HepG2 (cell line): Measurements from ENCODE around the gene TTC32. TPM values are rescaled to one million over a fixed set of nuclear protein-coding genes. Genes with fewer than 3 reads are reported as not detected.

Source experiments
- ATAC-seq: fragments of 200-7000 bp; cut with Tn5 transposase; 3 replicates; pipeline ENCODE4 v1.9.1; 2020; ENCODE audit warnings: mild to moderate bottlenecking, moderate library complexity
- BruUV-seq: library from RNA; stranded (reverse); fragments of 400-500 nt; replicated peaks from 2 replicates; lab custom pipeline; 2021; lab: Mats Ljungman, UMichigan
- CTCF ChIA-PET: fragments of 300-600 bp; formaldehyde crosslinking; extraction: SDS; loops from one replicate; lab custom pipeline; 2021; ENCODE audit warnings: low total read pairs, inconsistent platforms, low intra/inter-chr PET ratio; lab: Yijun Ruan, JAX
- POLR2A ChIA-PET: fragments of 350-600 bp; sonication (Branson Sonifier 250); formaldehyde crosslinking; loops from one replicate; lab custom pipeline; 2020; ENCODE audit warnings: antibody characterized with exemption, inconsistent platforms; lab: Yijun Ruan, JAX
- DNase-seq: peaks from one replicate; pipeline ENCODE4 v3.0.0-alpha.2; 2015; ENCODE audit warnings: low spot score
- FAIRE-seq: peaks from 3 replicates; lab custom pipeline; 2011; peaks lifted over from hg19 to GRCh38; lab: Jason Lieb, UNC
- H2AFZ ChIP-seq: one replicate; pipeline ENCODE4 v1.6.1; 2011; ENCODE audit warnings: low read length, inconsistent platforms
- H3K27ac ChIP-seq: fragments of 300-600 bp; 3 replicates; pipeline ENCODE4 v1.8.0; 2011; ENCODE audit warnings: mixed run types, mild to moderate bottlenecking, mixed read lengths, low read length, inconsistent platforms; ENCODE audit not compliant: insufficient read depth; ENCODE audit errors: extremely low read length
- H3K27me3 ChIP-seq, 2 experiments: fragments of 200-600 bp in 1 of 2; 2 replicates in 1 of 2; 3 replicates in 1 of 2; pipeline versions ENCODE4 v1.6.0 to v1.8.0; 2011; ENCODE audit warnings: low read length in 2 of 2, mild to moderate bottlenecking in 2 of 2, moderate library complexity in 2 of 2, inconsistent platforms in 1 of 2; ENCODE audit not compliant: insufficient read depth in 2 of 2, control insufficient read depth in 1 of 2
- H3K36me3 ChIP-seq, 2 experiments: fragments of 200-600 bp in 1 of 2; replicated peaks in 1 of 2; 2 replicates in 1 of 2; 3 replicates in 1 of 2; pipeline versions ENCODE4 v1.5.1 to v1.8.0; 2011; ENCODE audit warnings: low read length in 2 of 2, inconsistent platforms in 1 of 2; ENCODE audit not compliant: insufficient read depth in 2 of 2, control insufficient read depth in 1 of 2
- H3K4me1 ChIP-seq: 2 replicates; pipeline ENCODE4 v1.5.1; 2012; ENCODE audit warnings: low read length, inconsistent platforms; ENCODE audit not compliant: insufficient read depth
- H3K4me2 ChIP-seq: 2 replicates; pipeline ENCODE4 v1.6.0; 2011; ENCODE audit warnings: low read depth, low read length, inconsistent platforms
- H3K4me3 ChIP-seq, 3 experiments: fragments of 200-600 bp in 1 of 3; sonication (generic), shearing (Covaris generic) in 1 of 3; replicated peaks in 1 of 3; 2 replicates each; pipeline ENCODE4 v1.5.1; 2011 to 2016; ENCODE audit warnings: low read length in 3 of 3, inconsistent platforms in 2 of 3, low read depth in 2 of 3, mild to moderate bottlenecking in 2 of 3, control low read depth in 1 of 3, mixed read lengths in 1 of 3; ENCODE audit not compliant: insufficient read depth in 1 of 3
- H3K79me2 ChIP-seq: one replicate; pipeline ENCODE4 v1.6.1; 2011; ENCODE audit warnings: low read length, inconsistent platforms; ENCODE audit not compliant: insufficient read depth
- H3K9ac ChIP-seq: 2 replicates; pipeline ENCODE4 v1.6.0; 2011; ENCODE audit warnings: mild to moderate bottlenecking, low read depth, low read length, inconsistent platforms; ENCODE audit not compliant: insufficient read depth
- H3K9me3 ChIP-seq: 2 replicates; pipeline ENCODE4 v1.5.1; 2012; ENCODE audit warnings: mild to moderate bottlenecking, low read length
- H4K20me1 ChIP-seq: 2 replicates; pipeline ENCODE4 v1.6.0; 2011; ENCODE audit warnings: inconsistent platforms, mild to moderate bottlenecking, low read length, moderate library complexity; ENCODE audit not compliant: insufficient read depth
- CCDC6 ChIP-seq: sonication (generic); formaldehyde crosslinking; IDR thresholded peaks from 2 replicates; pipeline ENCODE4 v1.8.1; 2022; ENCODE audit warnings: mild to moderate bottlenecking, missing genetic modification reagents, moderate library complexity
- CEBPG ChIP-seq: IDR thresholded peaks from 2 replicates; pipeline ENCODE4 v1.6.1; 2016
- SNRNP70 ChIP-seq: fragments of 200-400 bp; formaldehyde crosslinking; IDR thresholded peaks from 2 replicates; pipeline ENCODE4 v1.6.1; 2017; ENCODE audit warnings: mild to moderate bottlenecking, low read depth, low read length, moderate library complexity
- ZNF205 ChIP-seq: IDR thresholded peaks from 2 replicates; pipeline ENCODE4 v1.6.1; 2018; ENCODE audit warnings: missing biosample characterization, missing genetic modification reagents
- ZNF468 ChIP-seq: sonication (generic); formaldehyde crosslinking; IDR thresholded peaks from 2 replicates; pipeline ENCODE4 v1.8.0; 2022; ENCODE audit warnings: mild to moderate bottlenecking, moderate library complexity, missing genetic modification reagents
- WGBS: methylation state at CpG from one replicate; pipeline ENCODE4 v1.1.6; 2017; ENCODE audit warnings: low lambda C conversion rate; 5-methylcytosine and 5-hydroxymethylcytosine counted together
- in situ Hi-C: cut with HindIII; loops from 2 replicates; pipeline ENCODE4 v1.10.0; 2017; ENCODE audit warnings: low pct_unique_long_range_greater_than_20kb; ENCODE audit not compliant: extremely low pct_ligation_motif_present
- intact Hi-C: fragments of 100-400 bp; cut with micrococcal nuclease; formaldehyde crosslinking; loops from one replicate; pipeline ENCODE4 v1.10.0; 2022; ENCODE audit not compliant: unreplicated experiment
- polyA plus RNA-seq, 8 experiments: library from polyadenylated mRNA; depleted of rRNA in 3 of 8; stranded (reverse) in 7 of 8; unstranded in 1 of 8; fragments of >200 nt; fragmentation: Illumina TruSeq in 4 of 8; extraction: Trizol in 4 of 8; gene quantifications; 2 replicates each; pipeline versions ENCODE4 v1.2.1 to v1.2.3, GENCODE V29; 2011 to 2016; ENCODE audit warnings: low read depth in 4 of 8, missing spikeins in 1 of 8, mixed read lengths in 1 of 8; ENCODE audit not compliant: insufficient read depth in 1 of 8
- total RNA-seq, 5 experiments: library from RNA; depleted of rRNA; stranded (reverse); fragments of >200 nt; fragmentation: Illumina TruSeq; extraction: Trizol; gene quantifications; 2 replicates each; pipeline ENCODE4 v1.2.3, GENCODE V29; 2016; ENCODE audit warnings: low read depth in 1 of 5
- TF ChIP-seq, protein P1 (sequence below): sonication (generic); formaldehyde crosslinking; conservative IDR thresholded peaks from 2 replicates; pipeline ENCODE4 v1.4.0; 2020; ENCODE audit warnings: missing genetic modification reagents
- TF ChIP-seq, protein P2 (sequence below): sonication (generic); formaldehyde crosslinking; IDR thresholded peaks from 2 replicates; pipeline ENCODE4 v1.4.0; 2020; ENCODE audit warnings: missing genetic modification reagents, borderline replicate concordance

TTC32 gene
- total and polyA plus RNA-seq, 2 of the 13 experiments (the other 11 are each of a cell fraction or from before 2014, with no cell fraction given) = 21.6 to 38.3 TPM

DNA sequence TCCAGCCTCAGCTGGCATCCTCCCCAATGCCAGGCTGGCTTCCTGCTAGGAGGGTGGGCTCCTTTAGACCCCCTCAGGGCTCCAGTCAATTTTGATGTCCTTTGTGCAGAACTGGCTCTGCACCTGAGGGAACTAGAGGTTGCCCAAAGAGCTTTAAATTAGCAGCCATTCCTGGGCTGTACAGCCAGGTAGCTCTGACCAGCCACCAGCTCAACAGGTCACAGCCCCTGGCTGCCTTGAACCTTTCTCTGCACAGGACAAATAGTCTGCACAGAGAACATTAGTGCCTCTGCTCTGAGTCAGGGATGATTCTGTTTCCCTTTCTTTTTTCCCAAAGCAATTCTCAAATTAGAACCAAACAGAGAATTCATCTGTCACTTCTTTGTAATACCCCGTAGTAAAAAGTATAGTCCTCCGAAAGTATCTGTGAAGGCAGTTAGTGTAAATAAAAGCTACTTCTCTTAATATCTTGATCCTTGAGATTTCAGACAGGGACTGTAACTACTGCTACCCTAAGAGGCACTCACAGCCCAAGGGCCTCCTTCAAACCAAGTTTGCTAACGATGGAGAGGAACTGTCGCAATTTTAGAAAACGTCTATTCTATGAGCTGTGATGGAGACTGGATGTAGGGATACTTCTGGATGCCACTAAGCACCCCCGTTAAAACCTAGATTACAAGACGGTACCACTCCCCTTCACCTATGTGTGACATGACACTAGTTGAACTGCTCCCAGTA, 3.0 kb downstream of the TTC32 start (continued):
- TF ChIP-seq, protein P1, sequence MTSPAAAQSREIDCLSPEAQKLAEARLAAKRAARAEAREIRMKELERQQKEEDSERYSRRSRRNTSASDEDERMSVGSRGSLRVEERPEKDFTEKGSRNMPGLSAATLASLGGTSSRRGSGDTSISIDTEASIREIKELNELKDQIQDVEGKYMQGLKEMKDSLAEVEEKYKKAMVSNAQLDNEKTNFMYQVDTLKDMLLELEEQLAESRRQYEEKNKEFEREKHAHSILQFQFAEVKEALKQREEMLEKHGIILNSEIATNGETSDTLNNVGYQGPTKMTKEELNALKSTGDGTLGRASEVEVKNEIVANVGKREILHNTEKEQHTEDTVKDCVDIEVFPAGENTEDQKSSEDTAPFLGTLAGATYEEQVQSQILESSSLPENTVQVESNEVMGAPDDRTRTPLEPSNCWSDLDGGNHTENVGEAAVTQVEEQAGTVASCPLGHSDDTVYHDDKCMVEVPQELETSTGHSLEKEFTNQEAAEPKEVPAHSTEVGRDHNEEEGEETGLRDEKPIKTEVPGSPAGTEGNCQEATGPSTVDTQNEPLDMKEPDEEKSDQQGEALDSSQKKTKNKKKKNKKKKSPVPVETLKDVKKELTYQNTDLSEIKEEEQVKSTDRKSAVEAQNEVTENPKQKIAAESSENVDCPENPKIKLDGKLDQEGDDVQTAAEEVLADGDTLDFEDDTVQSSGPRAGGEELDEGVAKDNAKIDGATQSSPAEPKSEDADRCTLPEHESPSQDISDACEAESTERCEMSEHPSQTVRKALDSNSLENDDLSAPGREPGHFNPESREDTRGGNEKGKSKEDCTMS = no peak
- TF ChIP-seq, all 625 proteins: peak for 2

DNA sequence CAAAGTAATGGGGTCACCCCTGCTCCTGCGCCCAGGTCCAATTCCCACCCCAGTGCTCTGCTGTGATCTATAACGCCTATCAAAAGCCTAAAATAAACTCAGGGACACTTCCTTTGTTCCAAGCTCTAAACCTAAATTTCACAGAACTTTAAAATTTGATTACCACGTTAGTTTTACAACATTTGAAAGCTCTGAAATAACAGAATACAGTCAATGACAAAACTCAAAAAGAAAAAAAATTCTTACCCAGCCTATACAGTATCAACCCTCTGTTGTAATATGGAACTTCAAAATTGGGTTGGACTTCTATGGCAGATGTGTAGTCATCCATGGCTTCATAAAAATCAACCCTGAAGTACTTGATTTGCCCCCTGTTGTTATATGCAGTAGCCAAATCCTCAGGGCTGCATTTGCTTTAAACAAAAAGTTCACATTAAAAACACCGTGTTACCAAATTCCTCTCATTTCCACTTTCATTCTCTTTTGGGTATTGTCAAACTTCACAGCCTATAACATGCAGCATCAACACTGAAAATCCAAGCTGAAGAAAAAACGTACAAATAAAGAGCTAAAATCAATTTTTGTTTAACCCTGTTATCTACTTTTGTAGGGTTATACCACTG, 4.0 kb downstream of the TTC32 start:
- 0 out of 5 replicates have a peak, but pooled peaks cover 0 to 3% of the 10 kb centered on the region in 2 experiments for H3K36me3 ChIP-seq
- POLR2A ChIA-PET = interaction anchor here (1.0 to 1.3 kb wide), 2 partner anchors 549 to 1337 kb away, joined by 3 read pairs; partner anchors contain the start of gene RDH14
- WGBS = 87% methylated on average over 5 of the region's 5 CpGs
- no peak overlapping the region for H3K27ac ChIP-seq
- peaks cover 62% of the 10 kb centered on the region for H3K4me1 ChIP-seq
- H3K4me3 ChIP-seq = no peak overlapping the region
- no peaks in the 10 kb centered on the region; a peak in 1 of 5 replicates for H3K27me3 ChIP-seq
- H3K9me3 ChIP-seq = no peaks in the 10 kb centered on the region
- peak overlapping the region; percentile 50 for H3K4me2 ChIP-seq
- no peak for DNase-seq
- TF ChIP-seq, protein P2, sequence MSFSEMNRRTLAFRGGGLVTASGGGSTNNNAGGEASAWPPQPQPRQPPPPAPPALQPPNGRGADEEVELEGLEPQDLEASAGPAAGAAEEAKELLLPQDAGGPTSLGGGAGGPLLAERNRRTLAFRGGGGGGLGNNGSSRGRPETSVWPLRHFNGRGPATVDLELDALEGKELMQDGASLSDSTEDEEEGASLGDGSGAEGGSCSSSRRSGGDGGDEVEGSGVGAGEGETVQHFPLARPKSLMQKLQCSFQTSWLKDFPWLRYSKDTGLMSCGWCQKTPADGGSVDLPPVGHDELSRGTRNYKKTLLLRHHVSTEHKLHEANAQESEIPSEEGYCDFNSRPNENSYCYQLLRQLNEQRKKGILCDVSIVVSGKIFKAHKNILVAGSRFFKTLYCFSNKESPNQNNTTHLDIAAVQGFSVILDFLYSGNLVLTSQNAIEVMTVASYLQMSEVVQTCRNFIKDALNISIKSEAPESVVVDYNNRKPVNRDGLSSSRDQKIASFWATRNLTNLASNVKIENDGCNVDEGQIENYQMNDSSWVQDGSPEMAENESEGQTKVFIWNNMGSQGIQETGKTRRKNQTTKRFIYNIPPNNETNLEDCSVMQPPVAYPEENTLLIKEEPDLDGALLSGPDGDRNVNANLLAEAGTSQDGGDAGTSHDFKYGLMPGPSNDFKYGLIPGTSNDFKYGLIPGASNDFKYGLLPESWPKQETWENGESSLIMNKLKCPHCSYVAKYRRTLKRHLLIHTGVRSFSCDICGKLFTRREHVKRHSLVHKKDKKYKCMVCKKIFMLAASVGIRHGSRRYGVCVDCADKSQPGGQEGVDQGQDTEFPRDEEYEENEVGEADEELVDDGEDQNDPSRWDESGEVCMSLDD = no peak
- TF ChIP-seq CEBPG (CRISPR knock-in tag) (no peak), SNRNP70 (no peak), ZNF468 (CRISPR knock-in tag) (no peak), ZNF205 (CRISPR knock-in tag) (no peak), CCDC6 (no peak)
- TF ChIP-seq, all 625 proteins: peak for 0
- FAIRE-seq (no peak), ATAC-seq (no peak)
- TSS peak; percentile 0 for BruUV-seq
- in situ Hi-C loops = no loop called here
- Histone ChIP-seq H3K79me2 (peaks cover 62% of the 10 kb centered on the region), H3K9ac (0 out of 2 replicates have a peak overlapping the region, but pooled peaks have one; percentile 10), H4K20me1 (peaks cover 15% of the 10 kb centered on the region; the same call in 1 of the 2 replicates), H2AFZ (no peak overlapping the region)
- intact Hi-C loops = no loop called here
- CTCF ChIA-PET = no interaction called here
